Muscle of arm (tissue), 12 donors: Measurements from ENCODE around the gene DOCK3. TPM values are rescaled to one million over a fixed set of nuclear protein-coding genes. Genes with fewer than 3 reads are reported as not detected.
A peak's percentile ranks its signal among the peaks of the same experiment; 100 is the strongest.
"Not testable (repeated sequence)": the region's sequence is repeated elsewhere in the genome, so short reads cannot be mapped to it uniquely, and the experiment has no call there.

ENCODE experiments used
- DNase-seq: peaks from one replicate; pipeline ENCODE4 v3.0.0-alpha.2; 2013
- polyA plus RNA-seq, 12 donors: library from polyadenylated mRNA; unstranded; fragments of 120-200 nt; gene quantifications; one replicate each; pipeline ENCODE4 v1.2.1, GENCODE V29; 2013; ENCODE audit not compliant: insufficient read length in 12 of 12

DOCK3 gene
- polyA plus RNA-seq, 12 donors: 0.06 to 3.4 (median 0.23) TPM; not detected in 2

GRCh38 chr3:50983887-50984286, 309.2 kb downstream of the DOCK3 start:
- DNase-seq: no peak

GRCh38 chr3:50985893-50986292, 311.2 kb downstream of the DOCK3 start:
- no peak for DNase-seq

- DNase-seq: no peak
These were observed 312.0 kb downstream of the DOCK3 start for GRCh38 chr3:50986726-50987125.

GRCh38 chr3:50994537-50994936, 319.8 kb downstream of the DOCK3 start:
- no peak for DNase-seq

- no peak for DNase-seq
These were observed 320.5 kb downstream of the DOCK3 start for GRCh38 chr3:50995085-50995824.

- no peak for DNase-seq
These were observed 327.8 kb downstream of the DOCK3 start for GRCh38 chr3:51002495-51002894.

- DNase-seq: no peak
These were observed 329.5 kb downstream of the DOCK3 start for GRCh38 chr3:51004235-51004634.

- DNase-seq: no peak
These were observed 349.4 kb downstream of the DOCK3 start for GRCh38 chr3:51024121-51024520.

- no peak for DNase-seq
These were observed 350.3 kb downstream of the DOCK3 start for GRCh38 chr3:51024765-51025632.

GRCh38 chr3:51031666-51032065, 356.9 kb downstream of the DOCK3 start:
- no peak for DNase-seq

- no peak for DNase-seq
These were observed 360.9 kb downstream of the DOCK3 start for GRCh38 chr3:51035630-51036029.

GRCh38 chr3:51044982-51045381, 370.3 kb downstream of the DOCK3 start:
- no peak for DNase-seq

GRCh38 chr3:51052562-51052961, 377.8 kb downstream of the DOCK3 start:
- DNase-seq: no peak

GRCh38 chr3:51057121-51057520, 382.4 kb downstream of the DOCK3 start:
- DNase-seq: peak; percentile 7

GRCh38 chr3:51063053-51063452, 388.3 kb downstream of the DOCK3 start:
- DNase-seq: no peak

GRCh38 chr3:51075221-51075775, 400.6 kb downstream of the DOCK3 start:
- no peak for DNase-seq

GRCh38 chr3:51082363-51082762, 407.6 kb downstream of the DOCK3 start:
- DNase-seq: no peak

GRCh38 chr3:51083490-51083889, 408.8 kb downstream of the DOCK3 start:
- DNase-seq: no peak

- not testable (repeated sequence) for DNase-seq
These were observed 417.4 kb downstream of the DOCK3 start for GRCh38 chr3:51092141-51092540.

- not testable (repeated sequence) for DNase-seq
These were observed 420.1 kb downstream of the DOCK3 start for GRCh38 chr3:51094838-51095237.

- peak; percentile 29 for DNase-seq
These were observed 425.2 kb downstream of the DOCK3 start for GRCh38 chr3:51099794-51100535.

- no peak for DNase-seq
These were observed 425.8 kb downstream of the DOCK3 start for GRCh38 chr3:51100536-51100851.
